CD4-positive, CD25-positive, alpha-beta regulatory T cell (primary cell): ENCODE data around the gene MYL9. TPM values are rescaled to one million over a fixed set of nuclear protein-coding genes. Genes with fewer than 3 reads are reported as not detected.
A peak's percentile ranks its signal among the peaks of the same experiment; 100 is the strongest.

Experiments used
- ATAC-seq, 2 donors: fragments of 150-1000 bp; cut with Tn5 transposase; one replicate each; pipeline ENCODE4 v1.10.0; 2021; ENCODE audit warnings: low read depth in 2 of 2, moderate number of reproducible peaks in 2 of 2, moderate library complexity in 1 of 2
- DNase-seq, 3 donors: peaks; one replicate each; pipeline versions ENCODE4 v3.0.0 to v3.0.0-alpha.2; 2012 to 2022; ENCODE audit warnings: mixed read lengths in 1 of 3
- H3K27ac ChIP-seq: one replicate; pipeline ENCODE4 v1.7.0; 2013; ENCODE audit warnings: mild to moderate bottlenecking, low read length; ENCODE audit not compliant: insufficient read depth, poor library complexity, severe bottlenecking
- H3K27me3 ChIP-seq: one replicate; pipeline ENCODE4 v1.7.0; 2013; ENCODE audit warnings: low read length; ENCODE audit not compliant: control insufficient read depth, insufficient read depth
- H3K36me3 ChIP-seq: one replicate; pipeline ENCODE4 v1.7.0; 2013; ENCODE audit warnings: mild to moderate bottlenecking, low read length, moderate library complexity; ENCODE audit not compliant: control insufficient read depth, insufficient read depth
- H3K4me1 ChIP-seq: 2 replicates; pipeline ENCODE4 v1.7.0; 2013; ENCODE audit warnings: mild to moderate bottlenecking, low read length; ENCODE audit not compliant: insufficient read depth, control insufficient read depth, poor library complexity, severe bottlenecking
- H3K4me3 ChIP-seq: one replicate; pipeline ENCODE4 v1.7.0; 2013; ENCODE audit warnings: low read depth, mild to moderate bottlenecking, low read length, moderate library complexity
- H3K9me3 ChIP-seq, 2 experiments: 1 replicate in 1 of 2; 2 replicates in 1 of 2; pipeline ENCODE4 v1.7.0; 2013; ENCODE audit warnings: low read length in 2 of 2, mild to moderate bottlenecking in 1 of 2, moderate library complexity in 1 of 2; ENCODE audit not compliant: control insufficient read depth in 2 of 2
- H3K27ac Mint-ChIP-seq, 3 donors: one replicate each; pipeline ENCODE4 v1.8.0; 2020 to 2022; ENCODE audit warnings: mild to moderate bottlenecking in 3 of 3, mixed read lengths in 3 of 3, moderate library complexity in 2 of 3
- H3K27me3 Mint-ChIP-seq: one replicate; pipeline ENCODE4 v1.8.0; 2022; ENCODE audit warnings: mild to moderate bottlenecking, mixed read lengths
- H3K36me3 Mint-ChIP-seq: one replicate; pipeline ENCODE4 v1.8.0; 2020; ENCODE audit warnings: mixed read lengths
- H3K4me1 Mint-ChIP-seq, 4 donors: one replicate each; pipeline ENCODE4 v1.8.0; 2020 to 2022; ENCODE audit warnings: mixed read lengths in 4 of 4, mild to moderate bottlenecking in 1 of 4
- H3K4me3 Mint-ChIP-seq, 4 donors: one replicate each; pipeline ENCODE4 v1.8.0; 2020 to 2022; ENCODE audit warnings: mild to moderate bottlenecking in 4 of 4, mixed read lengths in 4 of 4, moderate library complexity in 3 of 4
- H3K9me3 Mint-ChIP-seq, 7 donors: one replicate each; pipeline ENCODE4 v1.8.0; 2020 to 2022; ENCODE audit warnings: mixed read lengths in 7 of 7, mild to moderate bottlenecking in 3 of 7, moderate library complexity in 2 of 7
- polyA plus RNA-seq, 4 donors: library from polyadenylated mRNA; unstranded; fragments of 300-500 nt; fragmentation: Illumina TruSeq; gene quantifications; one replicate each; pipeline ENCODE4 v1.2.3, GENCODE V29; 2021
- total RNA-seq: library from RNA; stranded (reverse); gene quantifications from one replicate; pipeline ENCODE4 v1.2.3, GENCODE V29; 2022

MYL9 gene
- total and polyA plus RNA-seq, 5 donors from 2014 or later, result 7.7 TPM; not detected in 4

- DNase-seq (no peak), ATAC-seq (no peak)
- Histone ChIP-seq H3K27me3 (no peaks in the 10 kb centered on the region), H3K4me3 (no peak overlapping the region), H3K9me3 (no peaks in the 10 kb centered on the region), H3K4me1 (peaks cover 10% of the 10 kb centered on the region), H3K36me3 (no peaks in the 10 kb centered on the region), H3K27ac (no peak overlapping the region)
- H3K4me3 Mint-ChIP-seq, result no peak overlapping the region
- H3K4me1 Mint-ChIP-seq, result peaks cover 0 to 3% (median 0%) of the 10 kb centered on the region in 4 donors
- H3K9me3 Mint-ChIP-seq, result no peaks in the 10 kb centered on the region
- H3K36me3 Mint-ChIP-seq, result no peaks in the 10 kb centered on the region
- peaks cover 6% of the 10 kb centered on the region for H3K27me3 Mint-ChIP-seq
- no peak overlapping the region for H3K27ac Mint-ChIP-seq
Measured at GRCh38 chr20:36541768-36542488, 609 bp downstream of the MYL9 start.

GRCh38 chr20:36542516-36543183, 1.3 kb downstream of the MYL9 start:
- DNase-seq, result no peak
- no peak for ATAC-seq
- H3K4me3 ChIP-seq, result no peak overlapping the region
- H3K9me3 ChIP-seq, result no peaks in the 10 kb centered on the region
- Mint-ChIP-seq H3K4me3 (no peak overlapping the region), H3K36me3 (no peaks in the 10 kb centered on the region), H3K4me1 (peaks cover 0 to 3% (median 0%) of the 10 kb centered on the region in 4 donors), H3K9me3 (no peaks in the 10 kb centered on the region), H3K27me3 (no peaks in the 10 kb centered on the region), H3K27ac (peak overlapping the region in 1 of 3 donors; percentile 23)
- no peaks in the 10 kb centered on the region for H3K27me3 ChIP-seq
- no peaks in the 10 kb centered on the region for H3K36me3 ChIP-seq
- H3K27ac ChIP-seq, result no peak overlapping the region
- peaks cover 10% of the 10 kb centered on the region for H3K4me1 ChIP-seq

- H3K36me3 Mint-ChIP-seq, result no peaks in the 10 kb centered on the region
- no peaks in the 10 kb centered on the region for H3K36me3 ChIP-seq
- no peaks in the 10 kb centered on the region for H3K27me3 ChIP-seq
- no peak overlapping the region for H3K27ac ChIP-seq
- H3K4me1 Mint-ChIP-seq, result peaks cover 0 to 3% (median 0%) of the 10 kb centered on the region in 4 donors
- no peak overlapping the region for H3K4me3 Mint-ChIP-seq
- H3K4me3 ChIP-seq, result no peak overlapping the region
- no peaks in the 10 kb centered on the region for H3K9me3 ChIP-seq
- DNase-seq (no peak), ATAC-seq (no peak)
- H3K27ac Mint-ChIP-seq, result peak overlapping the region in 2 of 3 donors; percentile 23 to 81
- H3K4me1 ChIP-seq, result peaks cover 10% of the 10 kb centered on the region
- H3K27me3 Mint-ChIP-seq, result no peaks in the 10 kb centered on the region
- H3K9me3 Mint-ChIP-seq, result no peaks in the 10 kb centered on the region
Measured at GRCh38 chr20:36543184-36544133, 2.1 kb downstream of the MYL9 start.

- H3K27ac Mint-ChIP-seq, result no peak overlapping the region
- ATAC-seq (no peak), DNase-seq (no peak)
- H3K9me3 Mint-ChIP-seq, result no peaks in the 10 kb centered on the region
- H3K4me3 ChIP-seq, result no peak overlapping the region
- peaks cover 0 to 3% (median 0%) of the 10 kb centered on the region in 4 donors for H3K4me1 Mint-ChIP-seq
- H3K27me3 Mint-ChIP-seq, result no peaks in the 10 kb centered on the region
- H3K9me3 ChIP-seq, result no peaks in the 10 kb centered on the region
- no peaks in the 10 kb centered on the region for H3K36me3 Mint-ChIP-seq
- no peak overlapping the region for H3K4me3 Mint-ChIP-seq
- no peaks in the 10 kb centered on the region for H3K27me3 ChIP-seq
- peaks cover 10% of the 10 kb centered on the region for H3K4me1 ChIP-seq
- H3K27ac ChIP-seq, result no peak overlapping the region
- H3K36me3 ChIP-seq, result no peaks in the 10 kb centered on the region
Measured at GRCh38 chr20:36544134-36545018, 3.1 kb downstream of the MYL9 start.

- Histone ChIP-seq H3K9me3 (no peaks in the 10 kb centered on the region), H3K27ac (no peak overlapping the region), H3K4me3 (no peak overlapping the region), H3K36me3 (no peaks in the 10 kb centered on the region), H3K4me1 (peaks cover 8% of the 10 kb centered on the region), H3K27me3 (no peaks in the 10 kb centered on the region)
- Mint-ChIP-seq H3K9me3 (no peaks in the 10 kb centered on the region), H3K4me1 (no peaks in the 10 kb centered on the region), H3K4me3 (no peak overlapping the region), H3K27me3 (no peaks in the 10 kb centered on the region), H3K36me3 (no peaks in the 10 kb centered on the region), H3K27ac (no peak overlapping the region)
- DNase-seq (no peak), ATAC-seq (no peak)
Measured at GRCh38 chr20:36546111-36546736, 4.9 kb downstream of the MYL9 start.

GRCh38 chr20:36547186-36548005, 6.1 kb downstream of the MYL9 start:
- H3K27me3 Mint-ChIP-seq, result no peaks in the 10 kb centered on the region
- no peak for ATAC-seq
- no peak overlapping the region for H3K27ac ChIP-seq
- no peaks in the 10 kb centered on the region for H3K27me3 ChIP-seq
- H3K36me3 ChIP-seq, result no peaks in the 10 kb centered on the region
- H3K36me3 Mint-ChIP-seq, result no peaks in the 10 kb centered on the region
- H3K4me3 ChIP-seq, result no peak overlapping the region
- no peaks in the 10 kb centered on the region for H3K4me1 ChIP-seq
- H3K27ac Mint-ChIP-seq, result no peak overlapping the region
- H3K9me3 ChIP-seq, result no peaks in the 10 kb centered on the region
- H3K4me1 Mint-ChIP-seq, result no peaks in the 10 kb centered on the region
- no peak overlapping the region for H3K4me3 Mint-ChIP-seq
- H3K9me3 Mint-ChIP-seq, result no peaks in the 10 kb centered on the region
- DNase-seq, result no peak
